ENCODE measurements around the gene INMT. TPM values are rescaled to one million over a fixed set of nuclear protein-coding genes. Genes with fewer than 3 reads are reported as not detected.

INMT gene
- total and polyA plus RNA-seq, 10 of the 15 experiments (the other 5 are each of a cell fraction or from before 2014, with no cell fraction given), result 0.03 to 0.20 (median 0.10) TPM; not detected in 7

- no peaks in the 10 kb centered on the region for H3K9me3 ChIP-seq (replicated peaks; ENCODE audit: control insufficient read depth, insufficient read depth, low read length)
- in situ Hi-C loops (cut with MboI) (no loop called here), intact Hi-C loops (cut with micrococcal nuclease; ENCODE audit: unreplicated experiment) (no loop called here)
- POLR2A ChIA-PET, result interaction anchor here (0.7 to 1.0 kb wide), 2 partner anchors 175 to 323 kb away, joined by 3 read pairs; no protein-coding TSS in a partner anchor
- H2AFZ ChIP-seq (ENCODE audit: control insufficient read depth, low read depth, low read length), result no peak overlapping the region
- ATAC-seq (peak; percentile 90), FAIRE-seq (peak; percentile 85), DNase-seq (ENCODE audit: low read depth, low spot score) (peak; percentile 84)
- H3K79me2 ChIP-seq (ENCODE audit: control insufficient read depth, insufficient read depth, low read length), result no peaks in the 10 kb centered on the region
- WGBS (ENCODE audit: insufficient coverage, insufficient replicate concordance, low lambda C conversion rate, missing lambda C conversion rate), result 0% methylated on average over 2 of the region's 2 CpGs
- CTCF ChIA-PET, result interaction anchor here (0.6 to 2.2 kb wide), 21 partner anchors 8 to 677 kb away, joined by 3 to 23 read pairs (median 5); no protein-coding TSS in a partner anchor
- H3K4me2 ChIP-seq (ENCODE audit: control insufficient read depth, insufficient read depth), result no peak overlapping the region
- no peak overlapping the region for H3K4me3 ChIP-seq
- no peaks in the 10 kb centered on the region for H3K27me3 ChIP-seq (replicated peaks in 1 of 2; ENCODE audit: control insufficient read depth in 2 of 2, insufficient read depth in 2 of 2, low read length in 1 of 2)
- no peak overlapping the region for H3K9ac ChIP-seq (ENCODE audit: control insufficient read depth, insufficient read depth, low read length)
- RAD21 ChIA-PET (ENCODE audit: unreplicated experiment), result interaction anchor here (0.7 to 2.2 kb wide), 16 partner anchors 12 to 637 kb away, joined by 3 to 18 read pairs (median 4); partner anchors contain the start of gene MINDY4
- H4K20me1 ChIP-seq (ENCODE audit: control insufficient read depth, insufficient read depth), result no peaks in the 10 kb centered on the region
- no peaks in the 10 kb centered on the region for H3K36me3 ChIP-seq (ENCODE audit: control insufficient read depth in 2 of 2, insufficient read depth in 2 of 2, low read length in 1 of 2)
- no TSS peak for BruUV-seq (replicated peaks)
- peaks cover 18% of the 10 kb centered on the region for H3K4me1 ChIP-seq (ENCODE audit: control insufficient read depth, insufficient read depth, low read length)
- H3K27ac ChIP-seq (ENCODE audit: control insufficient read depth, insufficient read depth), result peak overlapping the region; percentile 14; the same call in 1 of the 2 replicates
- SMC1A ChIA-PET (ENCODE audit: uncharacterized antibody, unreplicated experiment), result interaction anchor here (0.8 to 2.5 kb wide), 11 partner anchors 10 to 323 kb away, joined by 3 to 10 read pairs (median 4); no protein-coding TSS in a partner anchor
- no peak for TF ChIP-seq NRF1 (conservative IDR thresholded peaks at IDR 0.05; ENCODE audit: low read depth, low read length)
- TF ChIP-seq CREB1 (IDR thresholded peaks at IDR 0.05; ENCODE audit: low read depth), result no peak
- TF ChIP-seq JUND (IDR thresholded peaks at IDR 0.05; ENCODE audit: low read depth, low read length), result peak; percentile 43; the same call in 1 of the 2 replicates
- peak; percentile 71 to 89; a peak in 2 of 4 replicates for TF ChIP-seq EP300 (IDR thresholded peaks at IDR 0.05; ENCODE audit: borderline replicate concordance in 1 of 2, control insufficient read depth in 1 of 2, low read depth in 2 of 2, low read length in 2 of 2)
- no peak for TF ChIP-seq TAF1 (IDR thresholded peaks at IDR 0.05; ENCODE audit: borderline replicate concordance, low read depth, low read length)
- TF ChIP-seq NFIC (IDR thresholded peaks at IDR 0.05; ENCODE audit: low read depth, low read length), result 0 out of 2 replicates have a peak, but pooled peaks have one; percentile 36
- 0 out of 2 replicates have a peak, but pooled peaks have one; percentile 42 for TF ChIP-seq STAT3 (IDR thresholded peaks at IDR 0.05; ENCODE audit: low read depth, low read length)
- TF ChIP-seq BHLHE40 (IDR thresholded peaks at IDR 0.05; ENCODE audit: borderline replicate concordance in 1 of 2, low read depth in 2 of 2, low read length in 1 of 2), result peak; percentile 40 to 58; a peak in 2 of 4 replicates
- TF ChIP-seq MTA2 (IDR thresholded peaks at IDR 0.05; ENCODE audit: low read depth), result peak; percentile 87
- peak; percentile 92 for TF ChIP-seq IKZF1 (conservative IDR thresholded peaks at IDR 0.05)
- TF ChIP-seq BCL11A (IDR thresholded peaks at IDR 0.05; ENCODE audit: low read depth, low read length), result peak; percentile 73
- TF ChIP-seq RUNX3 (IDR thresholded peaks at IDR 0.05; ENCODE audit: low read length), result peak; percentile 39; the same call in 1 of the 2 replicates
- no peak for TF ChIP-seq ZNF217 (IDR thresholded peaks at IDR 0.05)
- TF ChIP-seq ASH2L (IDR thresholded peaks at IDR 0.05; ENCODE audit: borderline replicate concordance, low read depth), result no peak
- no peak for TF ChIP-seq ZNF384 (IDR thresholded peaks at IDR 0.05; ENCODE audit: borderline replicate concordance, low read depth, low read length)
- TF ChIP-seq ZNF24 (IDR thresholded peaks at IDR 0.05), result peak; percentile 52; the same call in 1 of the 2 replicates
- peak; percentile 95 to 96 for TF ChIP-seq IKZF2 (IDR thresholded peaks at IDR 0.05)
- no peak for TF ChIP-seq KLF5 (IDR thresholded peaks at IDR 0.05; ENCODE audit: partially characterized antibody)
- TF ChIP-seq ESRRA (IDR thresholded peaks at IDR 0.05; ENCODE audit: low read length), result no peak
- peak; percentile 89 for TF ChIP-seq ATF7 (IDR thresholded peaks at IDR 0.05; ENCODE audit: low read depth)
- TF ChIP-seq IRF4 (IDR thresholded peaks at IDR 0.05; ENCODE audit: low read depth, low read length), result peak; percentile 91
- TF ChIP-seq DPF2 (IDR thresholded peaks at IDR 0.05), result peak; percentile 87
- no peak for TF ChIP-seq CHD1 (IDR thresholded peaks at IDR 0.05; ENCODE audit: low read depth, low read length)
- TF ChIP-seq, protein P1, sequence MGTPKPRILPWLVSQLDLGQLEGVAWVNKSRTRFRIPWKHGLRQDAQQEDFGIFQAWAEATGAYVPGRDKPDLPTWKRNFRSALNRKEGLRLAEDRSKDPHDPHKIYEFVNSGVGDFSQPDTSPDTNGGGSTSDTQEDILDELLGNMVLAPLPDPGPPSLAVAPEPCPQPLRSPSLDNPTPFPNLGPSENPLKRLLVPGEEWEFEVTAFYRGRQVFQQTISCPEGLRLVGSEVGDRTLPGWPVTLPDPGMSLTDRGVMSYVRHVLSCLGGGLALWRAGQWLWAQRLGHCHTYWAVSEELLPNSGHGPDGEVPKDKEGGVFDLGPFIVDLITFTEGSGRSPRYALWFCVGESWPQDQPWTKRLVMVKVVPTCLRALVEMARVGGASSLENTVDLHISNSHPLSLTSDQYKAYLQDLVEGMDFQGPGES (IDR thresholded peaks at IDR 0.05), result no peak
- peak; percentile 72 for TF ChIP-seq BACH1 (IDR thresholded peaks at IDR 0.05; ENCODE audit: borderline replicate concordance)
- 0 out of 4 replicates have a peak, but pooled peaks of 1 of the 2 experiments have one; percentile 8 for TF ChIP-seq SRF (IDR thresholded peaks at IDR 0.05; ENCODE audit: low read depth in 2 of 2, low read length in 2 of 2)
These were observed 47.5 kb downstream of the INMT start for GRCh38 chr7:30799206-30799975.
